WTC11 (cell line): ENCODE measurements around the gene HNRNPCL1. TPM values are rescaled to one million over a fixed set of nuclear protein-coding genes. Genes with fewer than 3 reads are reported as not detected.
"Not testable (repeated sequence)": the region's sequence is repeated elsewhere in the genome, so short reads cannot be mapped to it uniquely, and the experiment has no call there.

Source experiments
- ATAC-seq: fragments of 200-7000 bp; cut with Tn5 transposase; 2 replicates; pipeline ENCODE4 v1.10.0; 2021; ENCODE audit warnings: mild to moderate bottlenecking, moderate library complexity
- Bru-seq: library from RNA; stranded (reverse); fragments of 400-500 nt; gene quantifications from one replicate; lab custom pipeline; 2021; lab: Mats Ljungman, UMichigan
- CTCF ChIA-PET: fragments of 300-600 bp; sonication (Branson Sonifier 250); formaldehyde crosslinking; loops from one replicate; lab custom pipeline; 2021; ENCODE audit warnings: antibody characterized with exemption; lab: Charles Lee
- POLR2A ChIA-PET: fragments of 350-600 bp; sonication (Branson Sonifier 250); formaldehyde crosslinking; loops from one replicate; lab custom pipeline; 2021; ENCODE audit warnings: antibody characterized with exemption; lab: Charles Lee
- DNase-seq: peaks from one replicate; pipeline ENCODE4 v3.0.0; 2021; ENCODE audit warnings: low spot score
- H3K27ac Mint-ChIP-seq: 2 replicates; pipeline ENCODE4 v1.8.0; 2021; ENCODE audit warnings: mixed read lengths
- H3K27me3 Mint-ChIP-seq: 2 replicates; pipeline ENCODE4 v1.8.0; 2021; ENCODE audit warnings: low read depth, mild to moderate bottlenecking, moderate library complexity, mixed read lengths
- H3K36me3 Mint-ChIP-seq: 2 replicates; pipeline ENCODE4 v1.8.0; 2021; ENCODE audit warnings: mixed read lengths
- H3K4me1 Mint-ChIP-seq: 2 replicates; pipeline ENCODE4 v1.8.0; 2022; ENCODE audit warnings: mixed read lengths
- H3K4me3 Mint-ChIP-seq: 2 replicates; pipeline ENCODE4 v1.8.0; 2021; ENCODE audit warnings: mild to moderate bottlenecking, moderate library complexity, mixed read lengths
- H3K9me3 Mint-ChIP-seq: 2 replicates; pipeline ENCODE4 v1.8.0; 2021; ENCODE audit warnings: mixed read lengths
- CTCF ChIP-seq: fragments of 200-600 bp; IDR thresholded peaks from 2 replicates; pipeline ENCODE4 v1.8.0; 2022; ENCODE audit warnings: antibody characterized with exemption
- E2F4 ChIP-seq: sonication (generic); formaldehyde crosslinking; IDR thresholded peaks from 2 replicates; pipeline ENCODE4 v1.8.1; 2022; ENCODE audit warnings: low read depth, mild to moderate bottlenecking, moderate library complexity, missing genetic modification reagents, borderline replicate concordance
- long read RNA-seq, 3 experiments: library from RNA in 1 of 3; library from capped mRNA in 1 of 3; library from polyadenylated mRNA in 1 of 3; unstranded in 2 of 3; stranded (forward) in 1 of 3; transcript quantifications; one replicate each; pipeline ENCODE4 v2.0.0, GENCODE V29; 2021
- total RNA-seq: library from RNA; stranded (reverse); gene quantifications from 3 replicates; pipeline ENCODE4 v1.2.3, GENCODE V29; 2021

The HNRNPCL1 gene
- total RNA-seq (not detected in 3 replicates), Bru-seq, nascent RNA (not detected)
- long read RNA-seq, experiment 1, result 0 reads
- long read RNA-seq, experiment 2, result 0 reads
- long read RNA-seq, experiment 3, result 0 reads

GRCh38 chr1:12848620-12849019 lies at the start of gene HNRNPCL1:
Gene HNRNPCL1 (minus strand): TSS chr1:12848720. CDS start chr1:12848289, 431 bp downstream.
- ATAC-seq, H3K4me1 Mint-ChIP-seq, H3K4me3 Mint-ChIP-seq, CTCF ChIA-PET, POLR2A ChIA-PET, H3K27ac Mint-ChIP-seq, DNase-seq: not testable (repeated sequence)
- H3K36me3 Mint-ChIP-seq, result peaks cover 61% of the 10 kb centered on the region
- peaks cover 79% of the 10 kb centered on the region for H3K9me3 Mint-ChIP-seq
- H3K27me3 Mint-ChIP-seq, result peaks cover 15% of the 10 kb centered on the region

- CTCF ChIA-PET, result not testable (repeated sequence)
Measured at GRCh38 chr1:12898170-12898569, 49.6 kb upstream of the HNRNPCL1 start, which contains the start of gene PRAMEF10. Gene PRAMEF10 (minus strand): TSS chr1:12898270. CDS start chr1:12895847, 2,423 bp downstream.

GRCh38 chr1:12886101-12886500 lies 37.6 kb upstream of the HNRNPCL1 start, which contains the start of gene PRAMEF4:
Gene PRAMEF4 (minus strand): TSS chr1:12886201. CDS start chr1:12883394, 2,807 bp downstream.
- peaks cover 16% of the 10 kb centered on the region for H3K36me3 Mint-ChIP-seq
- CTCF ChIA-PET, POLR2A ChIA-PET, DNase-seq, H3K27ac Mint-ChIP-seq, H3K4me3 Mint-ChIP-seq, ATAC-seq, H3K27me3 Mint-ChIP-seq, H3K4me1 Mint-ChIP-seq: not testable (repeated sequence)
- H3K9me3 Mint-ChIP-seq, result peaks cover 23% of the 10 kb centered on the region

More at GRCh38 chr1:12898170-12898569, 49.6 kb upstream of the HNRNPCL1 start, which contains the start of gene PRAMEF10:
- DNase-seq, H3K9me3 Mint-ChIP-seq, H3K27me3 Mint-ChIP-seq, H3K36me3 Mint-ChIP-seq, POLR2A ChIA-PET, ATAC-seq, H3K27ac Mint-ChIP-seq, H3K4me3 Mint-ChIP-seq, H3K4me1 Mint-ChIP-seq: not testable (repeated sequence)

- H3K27me3 Mint-ChIP-seq, H3K4me3 Mint-ChIP-seq, H3K27ac Mint-ChIP-seq, CTCF ChIA-PET, POLR2A ChIA-PET, H3K4me1 Mint-ChIP-seq, ATAC-seq, H3K36me3 Mint-ChIP-seq, DNase-seq: not testable (repeated sequence)
- peaks cover 11% of the 10 kb centered on the region; the same call in 1 of the 2 replicates for H3K9me3 Mint-ChIP-seq
Measured at GRCh38 chr1:12878453-12878852, 29.9 kb upstream of the HNRNPCL1 start.

GRCh38 chr1:12863131-12863880 lies 14.8 kb upstream of the HNRNPCL1 start:
- H3K9me3 Mint-ChIP-seq, result peaks cover 55% of the 10 kb centered on the region
- POLR2A ChIA-PET, ATAC-seq, DNase-seq, CTCF ChIA-PET, H3K4me3 Mint-ChIP-seq, H3K4me1 Mint-ChIP-seq, H3K27ac Mint-ChIP-seq: not testable (repeated sequence)
- H3K27me3 Mint-ChIP-seq, result peaks cover 25% of the 10 kb centered on the region
- peaks cover 41% of the 10 kb centered on the region for H3K36me3 Mint-ChIP-seq

GRCh38 chr1:12856786-12857185 lies 8.3 kb upstream of the HNRNPCL1 start, which contains the start of gene PRAMEF2:
Gene PRAMEF2 (plus strand): TSS chr1:12857086. CDS start chr1:12859010, 1,924 bp downstream.
- DNase-seq, H3K4me3 Mint-ChIP-seq, ATAC-seq, POLR2A ChIA-PET, H3K4me1 Mint-ChIP-seq, H3K27ac Mint-ChIP-seq, CTCF ChIA-PET: not testable (repeated sequence)
- H3K36me3 Mint-ChIP-seq, result peaks cover 64% of the 10 kb centered on the region
- peaks cover 35% of the 10 kb centered on the region for H3K27me3 Mint-ChIP-seq
- H3K9me3 Mint-ChIP-seq, result peaks cover 80% of the 10 kb centered on the region

GRCh38 chr1:12851779-12852178 lies 3.3 kb upstream of the HNRNPCL1 start:
- H3K9me3 Mint-ChIP-seq, result peaks cover 87% of the 10 kb centered on the region
- ATAC-seq, result no peak
- ChIA-PET CTCF (no interaction called here), POLR2A (no interaction called here)
- H3K27me3 Mint-ChIP-seq, result peaks cover 21% of the 10 kb centered on the region
- no peak overlapping the region for H3K27ac Mint-ChIP-seq
- no peak overlapping the region for H3K4me3 Mint-ChIP-seq
- TF ChIP-seq CTCF (no peak), E2F4 (CRISPR knock-in tag) (no peak)
- H3K4me1 Mint-ChIP-seq, result no peaks in the 10 kb centered on the region
- DNase-seq, result no peak
- H3K36me3 Mint-ChIP-seq, result peaks cover 78% of the 10 kb centered on the region

- H3K4me3 Mint-ChIP-seq, POLR2A ChIA-PET, ATAC-seq, H3K27ac Mint-ChIP-seq, H3K4me1 Mint-ChIP-seq, DNase-seq, H3K27me3 Mint-ChIP-seq, CTCF ChIA-PET: not testable (repeated sequence)
- H3K36me3 Mint-ChIP-seq, result peaks cover 42% of the 10 kb centered on the region
- H3K9me3 Mint-ChIP-seq, result peaks cover 47% of the 10 kb centered on the region
Measured at GRCh38 chr1:12833251-12833650, 15.3 kb downstream of the HNRNPCL1 start.

- peaks cover 41% of the 10 kb centered on the region for H3K36me3 Mint-ChIP-seq
- H3K4me1 Mint-ChIP-seq, DNase-seq, H3K27ac Mint-ChIP-seq, H3K4me3 Mint-ChIP-seq, ATAC-seq, H3K27me3 Mint-ChIP-seq, POLR2A ChIA-PET, CTCF ChIA-PET: not testable (repeated sequence)
- peaks cover 49% of the 10 kb centered on the region for H3K9me3 Mint-ChIP-seq
Measured at GRCh38 chr1:12831310-12831709, 17.2 kb downstream of the HNRNPCL1 start, which contains the start of gene PRAMEF11. Gene PRAMEF11 (minus strand): TSS chr1:12831410. CDS start chr1:12828789, 2,621 bp downstream.

GRCh38 chr1:12819061-12819460 lies 29.5 kb downstream of the HNRNPCL1 start:
- H3K4me3 Mint-ChIP-seq, POLR2A ChIA-PET, H3K27me3 Mint-ChIP-seq, H3K4me1 Mint-ChIP-seq, H3K27ac Mint-ChIP-seq, ATAC-seq, DNase-seq, CTCF ChIA-PET: not testable (repeated sequence)
- Mint-ChIP-seq H3K36me3 (peaks cover 22% of the 10 kb centered on the region), H3K9me3 (peaks cover 59% of the 10 kb centered on the region)
